H9 (cell line): ENCODE data around the gene VPS13A. TPM values are rescaled to one million over a fixed set of nuclear protein-coding genes. Genes with fewer than 3 reads are reported as not detected.

Experiments
- DNase-seq: peaks from one replicate; pipeline ENCODE4 v3.0.0-alpha.2; 2017
- H2AFZ ChIP-seq: one replicate; pipeline ENCODE4 v1.6.1; 2013; ENCODE audit warnings: mild to moderate bottlenecking, low read length, control low read depth, moderate library complexity
- H2AK5ac ChIP-seq: 2 replicates; pipeline ENCODE4 v1.6.1; 2013; ENCODE audit warnings: low read length, control low read depth, mixed read lengths; ENCODE audit not compliant: insufficient read length
- H2BK120ac ChIP-seq: one replicate; pipeline ENCODE4 v1.6.1; 2013; ENCODE audit warnings: low read depth, mild to moderate bottlenecking, low read length, control low read depth, inconsistent platforms; ENCODE audit not compliant: poor library complexity, severe bottlenecking
- H2BK12ac ChIP-seq: 2 replicates; pipeline ENCODE4 v1.6.1; 2013; ENCODE audit warnings: low read length, control low read depth, mixed read lengths, low read depth; ENCODE audit not compliant: insufficient read length
- H2BK15ac ChIP-seq: 2 replicates; pipeline ENCODE4 v1.6.1; 2013; ENCODE audit warnings: low read depth, low read length, control low read depth
- H2BK20ac ChIP-seq: one replicate; pipeline ENCODE4 v1.6.1; 2013; ENCODE audit warnings: low read depth, mild to moderate bottlenecking, low read length, control low read depth, inconsistent platforms; ENCODE audit not compliant: poor library complexity, severe bottlenecking
- H2BK5ac ChIP-seq: 2 replicates; pipeline ENCODE4 v1.6.1; 2013; ENCODE audit warnings: low read length, control low read depth, mixed read lengths; ENCODE audit not compliant: insufficient read length
- H3K14ac ChIP-seq: 2 replicates; pipeline ENCODE4 v1.6.1; 2013; ENCODE audit warnings: low read length, control low read depth; ENCODE audit not compliant: insufficient read depth
- H3K18ac ChIP-seq: 2 replicates; pipeline ENCODE4 v1.6.1; 2013; ENCODE audit warnings: low read depth, mild to moderate bottlenecking, mixed read lengths, low read length, control low read depth; ENCODE audit not compliant: insufficient read length
- H3K23ac ChIP-seq: 2 replicates; pipeline ENCODE4 v1.6.1; 2013; ENCODE audit warnings: low read length, control low read depth, mixed read lengths, low read depth; ENCODE audit not compliant: insufficient read length
- H3K23me2 ChIP-seq: 2 replicates; pipeline ENCODE4 v1.6.1; 2013; ENCODE audit warnings: low read depth, mild to moderate bottlenecking, mixed read lengths, low read length, control low read depth; ENCODE audit not compliant: insufficient read length, poor library complexity, severe bottlenecking
- H3K27ac ChIP-seq: 2 replicates; pipeline ENCODE4 v1.5.1; 2013; ENCODE audit warnings: low read length, control low read depth, mixed read lengths, low read depth; ENCODE audit not compliant: insufficient read length
- H3K27me3 ChIP-seq: 2 replicates; pipeline ENCODE4 v1.6.1; 2013; ENCODE audit warnings: low read length, control low read depth, inconsistent platforms; ENCODE audit not compliant: insufficient read depth
- H3K4ac ChIP-seq: 2 replicates; pipeline ENCODE4 v1.6.1; 2013; ENCODE audit warnings: low read depth, mild to moderate bottlenecking, control low read depth, inconsistent platforms, low read length, moderate library complexity
- H3K4me1 ChIP-seq: 2 replicates; pipeline ENCODE4 v1.6.1; 2013; ENCODE audit warnings: low read length, control low read depth, inconsistent platforms; ENCODE audit not compliant: insufficient read depth
- H3K4me2 ChIP-seq: 2 replicates; pipeline ENCODE4 v1.6.1; 2013; ENCODE audit warnings: low read length, control low read depth, mixed read lengths; ENCODE audit not compliant: insufficient read length, insufficient read depth
- H3K56ac ChIP-seq: 2 replicates; pipeline ENCODE4 v1.6.1; 2013; ENCODE audit warnings: low read depth, mild to moderate bottlenecking, mixed read lengths, low read length, control low read depth; ENCODE audit not compliant: insufficient read length
- H3K79me1 ChIP-seq: 2 replicates; pipeline ENCODE4 v1.6.1; 2013; ENCODE audit warnings: low read depth, mild to moderate bottlenecking, moderate library complexity, low read length, control low read depth, inconsistent platforms; ENCODE audit not compliant: insufficient read depth, poor library complexity, severe bottlenecking
- H3K79me2 ChIP-seq: 2 replicates; pipeline ENCODE4 v1.6.1; 2013; ENCODE audit warnings: low read length, control low read depth, inconsistent platforms; ENCODE audit not compliant: insufficient read depth
- H3K9ac ChIP-seq: 2 replicates; pipeline ENCODE4 v1.6.1; 2013; ENCODE audit warnings: low read length, control low read depth, mixed read lengths; ENCODE audit not compliant: insufficient read length; ENCODE audit errors: extremely low read depth
- H3K9me3 ChIP-seq: one replicate; pipeline ENCODE4 v1.6.1; 2013; ENCODE audit warnings: low read depth, low read length, inconsistent platforms; ENCODE audit not compliant: control insufficient read depth
- H3T11ph ChIP-seq: one replicate; pipeline ENCODE4 v1.6.1; 2013; ENCODE audit warnings: mild to moderate bottlenecking, low read length, control low read depth, inconsistent platforms
- H4K20me1 ChIP-seq: one replicate; pipeline ENCODE4 v1.6.1; 2013; ENCODE audit not compliant: control insufficient read depth, insufficient read length, insufficient read depth
- H4K5ac ChIP-seq: 2 replicates; pipeline ENCODE4 v1.6.1; 2013; ENCODE audit warnings: low read depth, mild to moderate bottlenecking, mixed read lengths, low read length, control low read depth; ENCODE audit not compliant: insufficient read length
- H4K8ac ChIP-seq: replicated peaks from 2 replicates; pipeline ENCODE4 v1.6.1; 2013; ENCODE audit warnings: low read length, control low read depth, mixed read lengths, low read depth; ENCODE audit not compliant: insufficient read length
- H4K91ac ChIP-seq: 2 replicates; pipeline ENCODE4 v1.6.1; 2013; ENCODE audit warnings: low read depth, mild to moderate bottlenecking, moderate library complexity, mixed read lengths, low read length, control low read depth; ENCODE audit not compliant: insufficient read length
- H3K27ac Mint-ChIP-seq, 3 experiments: 2 replicates in 2 of 3; 3 replicates in 1 of 3; pipeline ENCODE4 v1.8.0; 2020 to 2021; ENCODE audit warnings: mixed read lengths in 3 of 3, mild to moderate bottlenecking in 1 of 3, moderate library complexity in 1 of 3
- H3K27me3 Mint-ChIP-seq: 2 replicates; pipeline ENCODE4 v1.8.0; 2021; ENCODE audit warnings: low read depth, mild to moderate bottlenecking, moderate library complexity, mixed read lengths
- H3K36me3 Mint-ChIP-seq, 3 experiments: 2 replicates in 2 of 3; 3 replicates in 1 of 3; pipeline ENCODE4 v1.8.0; 2020 to 2021; ENCODE audit warnings: low read depth in 3 of 3, mixed read lengths in 3 of 3; ENCODE audit not compliant: insufficient read depth in 1 of 3
- H3K4me1 Mint-ChIP-seq, 2 experiments: 2 replicates each; pipeline ENCODE4 v1.8.0; 2020; ENCODE audit warnings: mixed read lengths in 2 of 2
- H3K4me3 Mint-ChIP-seq, 2 experiments: 2 replicates in 1 of 2; 3 replicates in 1 of 2; pipeline ENCODE4 v1.8.0; 2020 to 2021; ENCODE audit warnings: mild to moderate bottlenecking in 2 of 2, mixed read lengths in 2 of 2, moderate library complexity in 1 of 2
- H3K9me3 Mint-ChIP-seq, 2 experiments: 2 replicates in 1 of 2; 3 replicates in 1 of 2; pipeline ENCODE4 v1.8.0; 2020; ENCODE audit warnings: mild to moderate bottlenecking in 2 of 2, mixed read lengths in 2 of 2, moderate library complexity in 1 of 2
- WGBS: extraction: QIAGEN DNeasy Blood & Tissue Kit; methylation state at CpG from one replicate; pipeline ENCODE4 v1.1.7; 2013; ENCODE audit warnings: missing lambda C conversion rate, low lambda C conversion rate, mixed read lengths; ENCODE audit not compliant: insufficient read length; ENCODE audit errors: extremely low coverage; 5-methylcytosine and 5-hydroxymethylcytosine counted together
- total RNA-seq: library from RNA; stranded (reverse); gene quantifications from 2 replicates; pipeline ENCODE4 v1.2.1, GENCODE V29; 2021
- TF ChIP-seq, protein P1 (sequence below): fragments of 200-600 bp; sonication (generic); conservative IDR thresholded peaks from 3 replicates; pipeline ENCODE4 v1.8.0; 2021; ENCODE audit warnings: antibody characterized with exemption, mild to moderate bottlenecking

VPS13A gene
- total RNA-seq, 1 experiment from 2014 or later, result 34.0 TPM

DNA sequence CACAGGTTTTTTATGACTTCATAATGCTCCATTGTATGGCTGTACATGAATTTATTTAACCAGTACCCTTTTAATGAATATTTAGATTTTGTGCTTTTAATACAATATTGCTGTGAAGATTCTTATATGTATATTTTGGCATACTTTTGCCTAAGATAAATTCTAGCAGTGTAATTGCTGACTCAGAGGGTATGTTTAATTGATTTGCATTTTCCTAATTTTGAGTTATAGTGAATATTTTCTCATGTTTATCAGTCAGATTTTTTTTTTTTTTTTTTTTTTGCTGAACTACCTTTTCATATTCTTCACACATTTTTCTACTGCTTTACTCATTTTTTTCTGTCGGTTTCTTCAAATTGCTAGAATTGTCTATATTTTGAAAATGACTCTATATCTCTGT, 222.6 kb downstream of the VPS13A start:
- Histone ChIP-seq H3K79me2 (no peaks in the 10 kb centered on the region), H3K4ac (no peak overlapping the region), H3K9me3 (no peaks in the 10 kb centered on the region), H3K9ac (no peak overlapping the region), H4K20me1 (no peaks in the 10 kb centered on the region), H3K56ac (no peak overlapping the region), H3K18ac (no peak overlapping the region), H3K27me3 (no peaks in the 10 kb centered on the region), H2BK20ac (no peak overlapping the region), H2AK5ac (no peak overlapping the region), H3K79me1 (no peaks in the 10 kb centered on the region), H2BK15ac (no peak overlapping the region), H3K14ac (no peak overlapping the region), H2BK120ac (no peak overlapping the region), H2AFZ (no peak overlapping the region), H3K4me2 (no peak overlapping the region), H3K4me1 (no peaks in the 10 kb centered on the region), H4K5ac (no peak overlapping the region), H3K27ac (no peak overlapping the region), H3K23me2 (no peaks in the 10 kb centered on the region), H3K23ac (no peak overlapping the region), H2BK5ac (no peak overlapping the region), H3T11ph (no peak overlapping the region), H4K8ac (no peak overlapping the region), H2BK12ac (no peak overlapping the region), H4K91ac (no peak overlapping the region)
- no peak for DNase-seq
- Mint-ChIP-seq H3K4me1 (no peaks in the 10 kb centered on the region), H3K27ac (no peak overlapping the region), H3K9me3 (peaks cover 0 to 3% of the 10 kb centered on the region in 2 experiments; a peak in 1 of 5 replicates), H3K4me3 (no peak overlapping the region), H3K36me3 (peaks cover 0 to 4% (median 0%) of the 10 kb centered on the region in 3 experiments; a peak in 2 of 7 replicates), H3K27me3 (no peaks in the 10 kb centered on the region)
- TF ChIP-seq, protein P1, sequence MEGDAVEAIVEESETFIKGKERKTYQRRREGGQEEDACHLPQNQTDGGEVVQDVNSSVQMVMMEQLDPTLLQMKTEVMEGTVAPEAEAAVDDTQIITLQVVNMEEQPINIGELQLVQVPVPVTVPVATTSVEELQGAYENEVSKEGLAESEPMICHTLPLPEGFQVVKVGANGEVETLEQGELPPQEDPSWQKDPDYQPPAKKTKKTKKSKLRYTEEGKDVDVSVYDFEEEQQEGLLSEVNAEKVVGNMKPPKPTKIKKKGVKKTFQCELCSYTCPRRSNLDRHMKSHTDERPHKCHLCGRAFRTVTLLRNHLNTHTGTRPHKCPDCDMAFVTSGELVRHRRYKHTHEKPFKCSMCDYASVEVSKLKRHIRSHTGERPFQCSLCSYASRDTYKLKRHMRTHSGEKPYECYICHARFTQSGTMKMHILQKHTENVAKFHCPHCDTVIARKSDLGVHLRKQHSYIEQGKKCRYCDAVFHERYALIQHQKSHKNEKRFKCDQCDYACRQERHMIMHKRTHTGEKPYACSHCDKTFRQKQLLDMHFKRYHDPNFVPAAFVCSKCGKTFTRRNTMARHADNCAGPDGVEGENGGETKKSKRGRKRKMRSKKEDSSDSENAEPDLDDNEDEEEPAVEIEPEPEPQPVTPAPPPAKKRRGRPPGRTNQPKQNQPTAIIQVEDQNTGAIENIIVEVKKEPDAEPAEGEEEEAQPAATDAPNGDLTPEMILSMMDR, result no peak
- no CpG with 5 or more reads among the region's 1 CpG for WGBS
